ENCODE data around the gene FREM1. TPM values are rescaled to one million over a fixed set of nuclear protein-coding genes. Genes with fewer than 3 reads are reported as not detected.

The FREM1 gene
- total RNA-seq, 4 donors from 2014 or later = 0.10 to 3.3 (median 1.00) TPM

DNA sequence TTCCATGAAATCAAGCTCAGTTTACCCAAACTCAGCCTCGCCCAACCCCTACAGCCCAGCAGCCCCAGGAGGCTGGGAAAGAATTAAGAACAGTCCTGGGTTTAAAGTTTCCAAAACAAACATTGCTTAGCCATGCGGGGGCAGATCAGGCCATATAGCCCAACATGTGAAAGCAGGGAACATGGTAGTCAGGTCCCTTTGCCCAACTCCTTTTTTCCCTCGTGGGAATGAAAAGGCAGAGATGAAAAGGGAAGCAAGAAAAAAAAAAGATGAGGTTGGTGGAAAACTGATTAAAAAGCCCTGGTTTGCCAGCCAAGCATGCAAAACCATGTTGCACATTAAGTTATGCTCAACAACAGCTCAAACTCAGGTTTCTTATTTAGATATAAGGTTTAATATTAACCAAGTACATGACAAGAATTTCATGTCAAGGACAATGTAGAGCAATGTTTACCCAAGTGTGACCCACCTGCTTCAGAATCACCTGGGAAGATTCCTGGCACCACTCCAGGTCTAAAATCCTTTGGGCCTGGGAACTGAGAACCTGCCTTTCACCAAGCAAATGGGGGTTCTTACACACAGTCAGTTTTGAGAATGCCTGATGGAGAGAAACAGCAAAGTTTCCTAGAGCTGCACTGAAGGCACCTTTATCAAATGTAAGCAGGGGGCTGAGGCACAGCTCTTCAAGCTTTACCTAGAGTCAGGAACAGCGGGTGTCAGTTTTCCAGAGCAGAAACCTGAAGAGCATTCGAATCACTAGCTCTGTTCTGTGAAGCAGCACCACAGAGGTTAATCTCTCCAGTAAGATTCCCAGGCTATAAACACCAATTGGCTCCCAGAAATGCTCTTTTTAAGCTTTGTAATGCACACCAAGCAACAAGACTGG is 1.7 kb downstream of the FREM1 start:
- H3K4me1 ChIP-seq = peaks cover 0 to 10% of the 10 kb centered on the region in 2 donors

DNA sequence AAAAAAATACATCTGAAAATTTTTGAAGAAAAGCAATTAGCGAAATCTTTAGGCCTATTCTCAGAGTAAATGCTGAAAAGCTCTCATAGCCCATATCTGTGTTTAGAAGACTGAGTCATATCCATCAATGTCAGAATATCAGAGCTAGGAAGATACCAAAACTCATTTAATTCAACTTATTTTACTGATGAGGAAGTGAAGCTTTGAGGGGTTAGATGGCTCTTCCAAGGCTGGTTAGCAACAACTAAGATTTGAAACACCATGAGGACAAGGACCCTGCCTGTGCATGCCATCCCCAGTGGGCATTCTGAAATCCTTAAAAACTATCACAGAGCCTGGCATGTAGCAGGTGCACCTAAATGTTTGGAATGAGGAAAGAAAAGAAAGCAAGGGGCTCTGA is 2.5 kb downstream of the FREM1 start:
- H3K36me3 ChIP-seq = no peaks in the 10 kb centered on the region
- H3K4me1 ChIP-seq = peaks cover 0 to 10% of the 10 kb centered on the region in 2 donors
- DNase-seq (no peak), ATAC-seq (no peak)
- intact Hi-C loops (cut with DNase I; ENCODE audit: low total_unique reads) = no loop called here
- H3K27me3 ChIP-seq = no peaks in the 10 kb centered on the region
- no peak overlapping the region for H3K4me3 ChIP-seq
- no peak for TF ChIP-seq POLR2A (IDR thresholded peaks at IDR 0.05)
- TF ChIP-seq CTCF (IDR thresholded peaks at IDR 0.05 in 4 of 5, conservative IDR thresholded peaks at IDR 0.05 in 1 of 5) = no peak
- no peak overlapping the region for H3K27ac ChIP-seq
- in situ Hi-C loops (cut with MboI; ENCODE audit: low sequenced_read_pairs in 4 of 4) = no loop called here
- no peaks in the 10 kb centered on the region for H3K9me3 ChIP-seq

More for the DNA sequence above, 1.7 kb downstream of the FREM1 start:
- DNase-seq (no peak), ATAC-seq (no peak)
- TF ChIP-seq CTCF (IDR thresholded peaks at IDR 0.05 in 4 of 5, conservative IDR thresholded peaks at IDR 0.05 in 1 of 5) (no peak), POLR2A (IDR thresholded peaks at IDR 0.05) (no peak)
- Histone ChIP-seq H3K27me3 (no peaks in the 10 kb centered on the region), H3K4me3 (no peak overlapping the region), H3K9me3 (no peaks in the 10 kb centered on the region), H3K36me3 (no peaks in the 10 kb centered on the region), H3K27ac (no peak overlapping the region)
- in situ Hi-C loops (cut with MboI; ENCODE audit: low sequenced_read_pairs in 4 of 4) (no loop called here), intact Hi-C loops (cut with DNase I; ENCODE audit: low total_unique reads) (no loop called here)

- ATAC-seq = no peak
- no peak overlapping the region for H3K27ac ChIP-seq
- DNase-seq = no peak
- intact Hi-C loops (cut with DNase I; ENCODE audit: low total_unique reads) = no loop called here
- TF ChIP-seq CTCF (IDR thresholded peaks at IDR 0.05 in 4 of 5, conservative IDR thresholded peaks at IDR 0.05 in 1 of 5) = no peak
- TF ChIP-seq POLR2A (IDR thresholded peaks at IDR 0.05) = no peak
- in situ Hi-C loops (cut with MboI; ENCODE audit: low sequenced_read_pairs in 4 of 4) = no loop called here
- H3K4me3 ChIP-seq = no peak overlapping the region
- H3K36me3 ChIP-seq = no peaks in the 10 kb centered on the region
- H3K9me3 ChIP-seq = no peaks in the 10 kb centered on the region
- H3K4me1 ChIP-seq = peaks cover 0 to 10% of the 10 kb centered on the region in 2 donors
- H3K27me3 ChIP-seq = no peaks in the 10 kb centered on the region
Observed at GRCh38 chr9:14907360-14907685, 2.9 kb downstream of the FREM1 start.

GRCh38 chr9:14906644-14907359 is 3.4 kb downstream of the FREM1 start:
- Histone ChIP-seq H3K4me1 (peaks cover 0 to 10% of the 10 kb centered on the region in 2 donors), H3K9me3 (no peaks in the 10 kb centered on the region), H3K27me3 (no peaks in the 10 kb centered on the region), H3K36me3 (no peaks in the 10 kb centered on the region), H3K4me3 (no peak overlapping the region), H3K27ac (peak overlapping the region in 1 of 4 donors; percentile 2)
- ATAC-seq (no peak), DNase-seq (no peak)
- intact Hi-C loops (cut with DNase I; ENCODE audit: low total_unique reads) (no loop called here), in situ Hi-C loops (cut with MboI; ENCODE audit: low sequenced_read_pairs in 4 of 4) (no loop called here)
- TF ChIP-seq CTCF (IDR thresholded peaks at IDR 0.05 in 4 of 5, conservative IDR thresholded peaks at IDR 0.05 in 1 of 5) (no peak), POLR2A (IDR thresholded peaks at IDR 0.05) (no peak)
